Activated naive CD4-positive, alpha-beta T cell treated with anti-CD3 and anti-CD28 coated beads, Interleukin-2, amount 50 U/mL, for 24 hours (primary cell): ENCODE data around the gene RAB3IL1.

Source experiments
- H3K27ac Mint-ChIP-seq: one replicate; pipeline ENCODE4 v1.8.0; 2021; ENCODE audit warnings: mild to moderate bottlenecking, mixed read lengths
- H3K27me3 Mint-ChIP-seq: one replicate; pipeline ENCODE4 v1.8.0; 2021; ENCODE audit warnings: mixed read lengths
- H3K36me3 Mint-ChIP-seq: one replicate; pipeline ENCODE4 v1.8.0; 2021; ENCODE audit warnings: mixed read lengths
- H3K4me1 Mint-ChIP-seq: one replicate; pipeline ENCODE4 v1.8.0; 2021; ENCODE audit warnings: mixed read lengths
- H3K4me3 Mint-ChIP-seq: one replicate; pipeline ENCODE4 v1.8.0; 2021; ENCODE audit warnings: mild to moderate bottlenecking, mixed read lengths
- H3K9me3 Mint-ChIP-seq: one replicate; pipeline ENCODE4 v1.8.0; 2021; ENCODE audit warnings: mixed read lengths

The RAB3IL1 gene

DNA sequence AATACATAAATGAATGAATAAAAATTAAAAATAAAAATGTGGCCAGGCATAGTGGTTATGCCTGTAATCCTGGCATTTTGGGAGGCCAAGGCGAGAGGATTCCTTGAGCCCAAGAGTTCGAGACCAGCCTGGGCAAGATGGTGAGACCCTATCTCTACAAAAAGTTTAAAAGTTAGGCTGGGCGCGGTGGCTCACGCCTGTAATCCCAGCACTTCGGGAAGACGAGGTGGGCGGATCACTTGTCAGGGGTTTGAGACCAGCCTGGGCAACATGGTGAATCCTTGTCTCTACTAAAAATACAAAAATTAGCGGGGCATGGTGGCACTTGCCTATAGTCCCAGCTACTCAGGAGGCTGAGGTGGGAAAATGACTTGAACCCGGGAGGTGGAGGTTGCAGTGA is 23.1 kb upstream of the RAB3IL1 start:
- Mint-ChIP-seq H3K36me3 (peaks cover 3% of the 10 kb centered on the region), H3K9me3 (peaks cover 5% of the 10 kb centered on the region), H3K4me3 (no peak overlapping the region), H3K27ac (no peak overlapping the region), H3K4me1 (no peaks in the 10 kb centered on the region), H3K27me3 (peaks cover 9% of the 10 kb centered on the region)

- peaks cover 11% of the 10 kb centered on the region for H3K9me3 Mint-ChIP-seq
- peaks cover 25% of the 10 kb centered on the region for H3K27me3 Mint-ChIP-seq
- no peak overlapping the region for H3K27ac Mint-ChIP-seq
- no peak overlapping the region for H3K4me3 Mint-ChIP-seq
- no peaks in the 10 kb centered on the region for H3K4me1 Mint-ChIP-seq
- H3K36me3 Mint-ChIP-seq: peaks cover 5% of the 10 kb centered on the region
Observed at GRCh38 chr11:61935861-61936260, 18.5 kb upstream of the RAB3IL1 start.

- Mint-ChIP-seq H3K27ac (no peak overlapping the region), H3K27me3 (peaks cover 17% of the 10 kb centered on the region), H3K4me3 (no peak overlapping the region), H3K4me1 (no peaks in the 10 kb centered on the region), H3K9me3 (peaks cover 9% of the 10 kb centered on the region), H3K36me3 (peaks cover 3% of the 10 kb centered on the region)
Observed at GRCh38 chr11:61930933-61931332, 13.6 kb upstream of the RAB3IL1 start.

DNA sequence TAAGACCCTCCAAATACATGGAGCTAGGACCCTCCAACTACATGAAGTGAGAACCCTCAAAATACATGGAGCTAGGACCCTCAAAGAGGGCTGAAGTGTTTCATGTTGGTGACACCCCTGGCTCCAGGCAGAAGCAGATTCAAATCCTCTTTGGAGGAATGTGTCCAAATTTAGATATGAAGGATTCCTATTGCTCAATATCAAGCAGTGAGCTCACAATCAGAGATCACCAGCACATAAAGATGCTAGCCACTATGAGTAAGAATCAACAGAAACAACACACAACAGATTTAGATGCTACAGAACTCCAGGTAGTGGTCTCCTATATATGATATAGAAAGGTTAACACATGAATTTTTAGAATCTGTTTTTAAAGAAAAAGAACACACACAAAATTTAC is 11.2 kb upstream of the RAB3IL1 start:
- H3K4me3 Mint-ChIP-seq: no peak overlapping the region
- H3K27ac Mint-ChIP-seq: no peak overlapping the region

DNA sequence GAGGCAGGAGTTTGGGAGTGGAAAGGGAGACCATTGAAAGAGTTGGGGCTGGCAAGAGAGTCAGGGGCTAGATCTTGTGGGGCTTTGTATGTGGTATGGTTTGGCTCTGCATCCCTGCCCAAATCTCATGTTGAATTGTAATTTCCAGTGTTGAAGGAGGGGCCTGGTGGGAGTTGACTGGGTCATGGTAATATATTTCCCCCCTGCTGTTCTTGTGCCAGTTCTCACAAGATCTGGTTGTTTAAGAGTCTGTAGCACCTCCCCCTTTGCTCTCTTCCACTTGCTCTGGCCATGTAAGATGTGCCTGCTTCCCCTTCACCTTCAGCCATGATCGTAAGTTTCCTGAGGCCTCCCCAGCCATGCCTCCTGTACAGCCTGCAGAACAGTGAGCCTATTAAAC is 10.1 kb upstream of the RAB3IL1 start:
- Mint-ChIP-seq H3K9me3 (no peaks in the 10 kb centered on the region), H3K4me3 (no peak overlapping the region), H3K27me3 (peaks cover 2% of the 10 kb centered on the region), H3K4me1 (no peaks in the 10 kb centered on the region), H3K36me3 (no peaks in the 10 kb centered on the region), H3K27ac (no peak overlapping the region)

More for the DNA sequence above, 11.2 kb upstream of the RAB3IL1 start:
- H3K36me3 Mint-ChIP-seq: peaks cover 3% of the 10 kb centered on the region
- peaks cover 7% of the 10 kb centered on the region for H3K9me3 Mint-ChIP-seq
- peaks cover 8% of the 10 kb centered on the region for H3K27me3 Mint-ChIP-seq
- no peaks in the 10 kb centered on the region for H3K4me1 Mint-ChIP-seq

GRCh38 chr11:61926235-61926634 is 8.9 kb upstream of the RAB3IL1 start:
- no peaks in the 10 kb centered on the region for H3K36me3 Mint-ChIP-seq
- no peak overlapping the region for H3K27ac Mint-ChIP-seq
- H3K4me1 Mint-ChIP-seq: no peaks in the 10 kb centered on the region
- no peak overlapping the region for H3K4me3 Mint-ChIP-seq
- H3K9me3 Mint-ChIP-seq: no peaks in the 10 kb centered on the region
- peaks cover 1% of the 10 kb centered on the region for H3K27me3 Mint-ChIP-seq

DNA sequence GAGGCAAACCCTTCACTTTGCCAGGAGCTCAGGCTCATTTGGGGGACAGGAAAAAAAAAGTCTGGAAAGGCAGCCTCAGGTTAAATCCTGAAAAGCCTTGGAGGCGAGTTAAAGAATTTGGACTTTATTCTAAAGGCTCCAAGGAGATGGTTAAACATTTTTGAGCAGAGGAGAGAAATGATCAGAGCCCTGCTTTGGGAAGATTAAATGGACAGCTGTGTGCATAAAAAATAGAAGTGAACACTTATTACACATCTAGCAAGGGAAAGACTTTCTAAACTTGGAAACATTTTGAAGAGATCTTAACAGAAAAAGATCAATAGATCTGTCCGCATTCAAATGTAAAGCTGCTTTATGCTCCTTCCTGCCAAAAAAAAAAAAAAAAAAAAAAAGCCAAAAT is 8.4 kb upstream of the RAB3IL1 start:
- H3K9me3 Mint-ChIP-seq: no peaks in the 10 kb centered on the region
- H3K27ac Mint-ChIP-seq: no peak overlapping the region

GRCh38 chr11:61924064-61924455 is 6.7 kb upstream of the RAB3IL1 start:
- Mint-ChIP-seq H3K27me3 (peaks cover 7% of the 10 kb centered on the region), H3K9me3 (no peaks in the 10 kb centered on the region), H3K4me1 (no peaks in the 10 kb centered on the region), H3K36me3 (no peaks in the 10 kb centered on the region), H3K4me3 (no peak overlapping the region), H3K27ac (no peak overlapping the region)

More for the DNA sequence above, 8.4 kb upstream of the RAB3IL1 start:
- H3K4me1 Mint-ChIP-seq: no peaks in the 10 kb centered on the region
- no peaks in the 10 kb centered on the region for H3K36me3 Mint-ChIP-seq
- H3K4me3 Mint-ChIP-seq: no peak overlapping the region
- no peaks in the 10 kb centered on the region for H3K27me3 Mint-ChIP-seq

DNA sequence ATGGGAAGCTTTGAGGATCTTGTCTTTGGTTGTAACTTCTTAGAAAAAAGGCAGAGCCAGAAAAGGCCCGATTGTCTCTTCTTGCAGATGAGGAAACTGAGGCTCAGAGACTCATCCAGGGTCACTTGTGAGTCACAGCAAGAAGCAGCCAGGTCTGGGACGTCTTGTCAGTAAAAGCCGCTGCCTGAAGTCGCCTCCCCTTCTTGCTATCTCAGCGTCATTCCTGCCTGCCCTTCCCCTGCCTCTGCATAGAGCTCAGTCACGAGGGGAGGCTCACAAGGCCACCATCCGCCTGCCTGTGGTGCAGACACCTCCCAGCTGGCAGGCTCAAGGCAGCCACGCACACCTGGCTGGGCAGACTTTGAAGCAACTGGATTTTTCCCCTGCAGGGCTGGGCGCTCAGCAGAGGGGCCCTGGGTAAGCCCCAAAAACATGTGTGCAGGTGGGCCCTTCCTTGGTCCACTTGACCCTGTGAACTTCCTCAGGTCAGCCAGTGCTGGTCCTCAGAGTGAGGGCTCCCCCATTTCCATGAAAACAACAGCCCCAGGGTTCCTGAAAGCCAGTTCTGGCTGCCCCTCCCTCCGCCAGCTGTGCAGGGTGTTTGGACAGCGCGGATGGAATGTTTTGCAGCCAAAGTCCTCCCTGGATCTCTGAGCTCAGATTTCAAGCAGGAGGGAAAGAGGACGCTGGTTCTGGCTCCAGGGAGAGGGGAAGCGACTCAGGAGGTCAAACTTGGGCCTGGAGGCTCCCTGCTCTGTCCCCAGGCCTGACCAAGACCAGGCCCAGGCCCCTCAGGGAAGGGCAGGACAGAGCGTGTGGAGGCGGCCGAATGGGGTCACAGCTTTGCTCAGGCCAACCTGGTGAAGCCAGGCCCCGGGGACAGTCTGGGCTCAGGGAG is 6.0 kb upstream of the RAB3IL1 start:
- Mint-ChIP-seq H3K27me3 (peaks cover 13% of the 10 kb centered on the region), H3K9me3 (no peaks in the 10 kb centered on the region), H3K4me3 (no peak overlapping the region), H3K36me3 (no peaks in the 10 kb centered on the region), H3K27ac (no peak overlapping the region), H3K4me1 (peaks cover 1% of the 10 kb centered on the region)

GRCh38 chr11:61922539-61922938 is 5.2 kb upstream of the RAB3IL1 start:
- no peak overlapping the region for H3K27ac Mint-ChIP-seq
- no peaks in the 10 kb centered on the region for H3K36me3 Mint-ChIP-seq
- no peaks in the 10 kb centered on the region for H3K9me3 Mint-ChIP-seq
- H3K4me1 Mint-ChIP-seq: peaks cover 10% of the 10 kb centered on the region
- no peak overlapping the region for H3K4me3 Mint-ChIP-seq
- H3K27me3 Mint-ChIP-seq: peaks cover 21% of the 10 kb centered on the region

DNA sequence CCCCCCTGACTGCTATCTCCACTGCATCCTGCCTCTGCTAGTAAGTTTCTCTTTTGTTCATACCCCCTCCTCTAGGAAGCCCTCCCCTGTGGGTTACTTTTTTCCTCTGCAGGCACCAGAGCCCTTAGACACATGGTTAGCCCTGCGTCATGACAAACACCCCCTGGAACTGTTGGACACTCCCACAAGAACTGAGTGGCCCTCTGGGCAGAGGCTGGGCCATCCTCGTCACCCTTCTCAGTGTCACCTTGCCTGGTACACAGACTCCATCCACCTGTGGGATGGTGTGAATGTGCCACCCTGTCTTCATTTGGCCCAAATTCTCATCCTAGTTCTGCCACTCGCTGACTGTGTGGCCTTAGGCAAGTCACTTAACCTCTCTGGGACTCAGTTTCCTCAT is 4.1 kb upstream of the RAB3IL1 start:
- Mint-ChIP-seq H3K36me3 (no peaks in the 10 kb centered on the region), H3K27ac (no peak overlapping the region), H3K27me3 (peaks cover 23% of the 10 kb centered on the region), H3K9me3 (no peaks in the 10 kb centered on the region), H3K4me3 (no peak overlapping the region), H3K4me1 (peaks cover 10% of the 10 kb centered on the region)

GRCh38 chr11:61919705-61920631 is 2.6 kb upstream of the RAB3IL1 start:
- Mint-ChIP-seq H3K27ac (no peak overlapping the region), H3K4me1 (peaks cover 10% of the 10 kb centered on the region), H3K27me3 (peaks cover 31% of the 10 kb centered on the region), H3K9me3 (no peaks in the 10 kb centered on the region), H3K36me3 (no peaks in the 10 kb centered on the region), H3K4me3 (no peak overlapping the region)

- peaks cover 10% of the 10 kb centered on the region for H3K4me1 Mint-ChIP-seq
- H3K27me3 Mint-ChIP-seq: peaks cover 38% of the 10 kb centered on the region
- H3K36me3 Mint-ChIP-seq: no peaks in the 10 kb centered on the region
- no peaks in the 10 kb centered on the region for H3K9me3 Mint-ChIP-seq
- no peak overlapping the region for H3K4me3 Mint-ChIP-seq
- no peak overlapping the region for H3K27ac Mint-ChIP-seq
Observed at GRCh38 chr11:61918938-61919704, 1.8 kb upstream of the RAB3IL1 start.

GRCh38 chr11:61918251-61918937 is 1.0 kb upstream of the RAB3IL1 start:
- H3K9me3 Mint-ChIP-seq: no peaks in the 10 kb centered on the region
- peak overlapping the region; percentile 89 for H3K27ac Mint-ChIP-seq
- H3K4me1 Mint-ChIP-seq: peaks cover 10% of the 10 kb centered on the region
- no peaks in the 10 kb centered on the region for H3K36me3 Mint-ChIP-seq
- H3K4me3 Mint-ChIP-seq: peak overlapping the region; percentile 82
- H3K27me3 Mint-ChIP-seq: peaks cover 38% of the 10 kb centered on the region
